A673 (cell line): Measurements from ENCODE around the gene BAAT.

Experiments used
- CTCF ChIP-seq: fragments of 300-800, 200-600 bp; sonication (generic); conservative IDR thresholded peaks from 2 replicates; pipeline ENCODE4 v1.5.1; 2017; ENCODE audit warnings: low read depth, mild to moderate bottlenecking, antibody characterized with exemption, low read length, moderate library complexity, mixed read lengths
- EZH2 ChIP-seq: fragments of 200-600 bp; sonication (generic); IDR thresholded peaks from 2 replicates; pipeline ENCODE4 v1.6.1; 2017; ENCODE audit warnings: borderline replicate concordance, low read depth, mild to moderate bottlenecking, mixed read lengths, antibody characterized with exemption, low read length; ENCODE audit not compliant: poor library complexity, severe bottlenecking

GRCh38 chr9:101371813-101372212 is 13.0 kb downstream of the BAAT start:
- TF ChIP-seq EZH2 = no peak
- no peak for TF ChIP-seq CTCF
